Brain microvascular endothelial cell (primary cell): ENCODE measurements around the gene MORF4L1.

Experiments used
- DNase-seq: peaks from one replicate; pipeline ENCODE4 v3.0.0-alpha.2; 2020
- H3K27ac ChIP-seq: fragments of 250-450 bp; sonication (Bioruptor Pico); 2 replicates; pipeline ENCODE4 v1.5.1; 2020; ENCODE audit warnings: mild to moderate bottlenecking, moderate library complexity
- H3K27me3 ChIP-seq: fragments of 250-450 bp; sonication (Bioruptor Pico); replicated peaks from 2 replicates; pipeline ENCODE4 v1.5.1; 2020; ENCODE audit warnings: mild to moderate bottlenecking
- H3K36me3 ChIP-seq: fragments of 250-450 bp; sonication (Bioruptor Pico); replicated peaks from 2 replicates; pipeline ENCODE4 v1.5.1; 2020; ENCODE audit warnings: mild to moderate bottlenecking
- H3K4me3 ChIP-seq: 2 replicates; pipeline ENCODE4 v1.5.1; 2011; ENCODE audit warnings: low read depth, mild to moderate bottlenecking, control low read depth, low read length, moderate library complexity
- CTCF ChIP-seq: IDR thresholded peaks from 2 replicates; pipeline ENCODE4 v1.5.1; 2011; ENCODE audit warnings: low read depth, mild to moderate bottlenecking, moderate library complexity, low read length, control low read depth, inconsistent platforms; ENCODE audit errors: missing control alignments
- in situ Hi-C: cut with HindIII; loops from 2 replicates; pipeline ENCODE4 v1.10.0; 2017; ENCODE audit warnings: low sequenced_read_pairs, low pct_ligation_motif_present

Gene MORF4L1

DNA sequence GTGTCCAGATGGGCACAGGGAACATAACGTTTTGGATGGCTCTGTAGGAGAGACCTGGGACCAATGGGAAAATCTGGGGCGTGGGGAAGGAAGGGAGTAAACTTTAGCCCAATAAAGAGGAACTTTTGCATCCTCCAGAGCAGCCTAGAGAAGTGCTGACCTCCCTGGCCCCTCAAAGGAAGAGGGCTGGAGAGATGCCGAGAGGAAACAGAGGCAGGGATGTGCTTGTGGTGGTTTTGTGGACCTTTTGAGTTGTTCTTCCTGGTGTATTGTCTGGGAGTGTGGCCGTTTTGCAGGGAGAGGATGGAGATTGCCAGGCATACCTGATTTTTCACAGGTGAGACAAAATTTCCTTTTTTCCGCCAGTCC, 61.9 kb downstream of the MORF4L1 start:
- in situ Hi-C loops, result no loop called here
- Histone ChIP-seq H3K27me3 (no peaks in the 10 kb centered on the region), H3K27ac (no peak overlapping the region), H3K4me3 (no peak overlapping the region), H3K36me3 (no peaks in the 10 kb centered on the region)
- DNase-seq, result no peak
- TF ChIP-seq CTCF, result no peak

- in situ Hi-C loops, result no loop called here
- no peak for DNase-seq
- Histone ChIP-seq H3K27ac (no peak overlapping the region), H3K36me3 (no peaks in the 10 kb centered on the region), H3K27me3 (no peaks in the 10 kb centered on the region), H3K4me3 (no peak overlapping the region)
- TF ChIP-seq CTCF, result no peak
These were observed 64.5 kb downstream of the MORF4L1 start for GRCh38 chr15:78937132-78937739.

GRCh38 chr15:78938658-78939488, 66.2 kb downstream of the MORF4L1 start:
- DNase-seq, result no peak

DNA sequence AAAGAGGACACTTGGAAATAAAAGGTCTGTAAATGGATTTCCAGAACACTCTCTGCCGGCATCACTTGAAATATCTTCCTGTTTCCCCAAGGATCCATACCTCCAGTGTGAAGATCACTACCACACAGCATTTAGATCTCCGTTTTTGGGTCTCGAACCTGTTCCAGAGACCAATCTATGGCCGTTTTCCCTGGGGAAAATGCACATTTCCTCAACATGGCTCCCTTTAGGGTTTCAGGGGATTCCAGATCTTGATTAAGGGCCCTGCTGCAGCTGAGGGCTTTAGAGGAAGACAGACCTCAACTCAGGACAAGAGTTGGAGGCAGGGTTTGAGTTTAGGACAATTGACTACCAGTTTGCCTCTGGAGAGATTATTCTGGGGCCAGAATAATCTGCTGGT, 70.1 kb downstream of the MORF4L1 start:
- Histone ChIP-seq H3K4me3 (no peak overlapping the region), H3K27ac (no peak overlapping the region), H3K36me3 (no peaks in the 10 kb centered on the region), H3K27me3 (peaks cover 17% of the 10 kb centered on the region)
- DNase-seq, result no peak
- in situ Hi-C loops, result no loop called here
- no peak for TF ChIP-seq CTCF

More at GRCh38 chr15:78938658-78939488, 66.2 kb downstream of the MORF4L1 start:
- Histone ChIP-seq H3K36me3 (no peaks in the 10 kb centered on the region), H3K27me3 (peaks cover 6% of the 10 kb centered on the region), H3K27ac (no peak overlapping the region), H3K4me3 (no peak overlapping the region)
- in situ Hi-C loops, result no loop called here
- no peak for TF ChIP-seq CTCF

DNA sequence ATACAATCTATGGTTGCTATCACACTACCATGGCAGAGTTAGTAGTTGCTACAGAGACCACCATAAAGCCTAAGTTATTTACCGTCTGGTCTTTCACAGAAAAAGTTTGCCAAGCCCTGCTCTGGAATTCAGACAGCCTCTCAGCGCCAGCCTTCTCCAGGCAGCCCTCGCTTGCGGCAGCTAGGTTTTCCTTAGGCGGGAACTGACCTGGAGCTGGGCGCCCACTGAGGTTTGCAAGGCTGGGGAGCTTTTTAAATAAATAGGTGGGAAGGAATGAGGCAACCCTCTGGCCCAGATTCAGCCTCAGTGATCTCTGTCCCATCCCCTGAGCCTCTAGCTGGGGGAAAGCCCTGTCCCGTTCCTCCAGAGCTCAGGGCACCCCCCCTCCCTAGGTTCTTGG, 71.0 kb downstream of the MORF4L1 start:
- Histone ChIP-seq H3K27ac (no peak overlapping the region), H3K4me3 (no peak overlapping the region)
- in situ Hi-C loops, result no loop called here

More for the DNA sequence above, 71.0 kb downstream of the MORF4L1 start:
- Histone ChIP-seq H3K27me3 (peaks cover 17% of the 10 kb centered on the region), H3K36me3 (no peaks in the 10 kb centered on the region)
- DNase-seq, result no peak
- TF ChIP-seq CTCF, result no peak
